Ishikawa (cell line): ENCODE measurements around the gene PLIN4.
A peak's percentile ranks its signal among the peaks of the same experiment; 100 is the strongest.

Experiments
- CEBPB ChIP-seq: IDR thresholded peaks from 2 replicates; pipeline ENCODE4 v1.6.1; 2012
- CREB1 ChIP-seq: IDR thresholded peaks from 2 replicates; pipeline ENCODE4 v1.6.1; 2012; ENCODE audit warnings: low read depth
- EGR1 ChIP-seq: IDR thresholded peaks from 2 replicates; pipeline ENCODE4 v1.6.1; 2012
- EP300 ChIP-seq: IDR thresholded peaks from 2 replicates; pipeline ENCODE4 v1.6.1; 2012; ENCODE audit warnings: borderline replicate concordance
- FOXM1 ChIP-seq: IDR thresholded peaks from 2 replicates; pipeline ENCODE4 v1.6.1; 2012; ENCODE audit warnings: low read depth, borderline replicate concordance
- MAX ChIP-seq: IDR thresholded peaks from 2 replicates; pipeline ENCODE4 v1.6.1; 2012
- NFIC ChIP-seq: IDR thresholded peaks from 2 replicates; pipeline ENCODE4 v1.6.1; 2012
- RAD21 ChIP-seq: IDR thresholded peaks from 2 replicates; pipeline ENCODE4 v1.6.1; 2012; ENCODE audit warnings: low read depth
- REST ChIP-seq: IDR thresholded peaks from 2 replicates; pipeline ENCODE4 v1.6.1; 2012; ENCODE audit warnings: low read depth, mild to moderate bottlenecking
- TAF1 ChIP-seq: IDR thresholded peaks from 2 replicates; pipeline ENCODE4 v1.6.1; 2012; ENCODE audit warnings: low read depth, mild to moderate bottlenecking
- TCF12 ChIP-seq: IDR thresholded peaks from 2 replicates; pipeline ENCODE4 v1.6.1; 2012; ENCODE audit warnings: low read depth
- TEAD4 ChIP-seq: IDR thresholded peaks from 2 replicates; pipeline ENCODE4 v1.6.1; 2012
- USF1 ChIP-seq: IDR thresholded peaks from 2 replicates; pipeline ENCODE4 v1.6.1; 2012
- YY1 ChIP-seq: IDR thresholded peaks from 2 replicates; pipeline ENCODE4 v1.6.1; 2012; ENCODE audit warnings: low read depth
- ZBTB7A ChIP-seq: IDR thresholded peaks from 2 replicates; pipeline ENCODE4 v1.6.1; 2012; ENCODE audit warnings: low read depth

The PLIN4 gene

DNA sequence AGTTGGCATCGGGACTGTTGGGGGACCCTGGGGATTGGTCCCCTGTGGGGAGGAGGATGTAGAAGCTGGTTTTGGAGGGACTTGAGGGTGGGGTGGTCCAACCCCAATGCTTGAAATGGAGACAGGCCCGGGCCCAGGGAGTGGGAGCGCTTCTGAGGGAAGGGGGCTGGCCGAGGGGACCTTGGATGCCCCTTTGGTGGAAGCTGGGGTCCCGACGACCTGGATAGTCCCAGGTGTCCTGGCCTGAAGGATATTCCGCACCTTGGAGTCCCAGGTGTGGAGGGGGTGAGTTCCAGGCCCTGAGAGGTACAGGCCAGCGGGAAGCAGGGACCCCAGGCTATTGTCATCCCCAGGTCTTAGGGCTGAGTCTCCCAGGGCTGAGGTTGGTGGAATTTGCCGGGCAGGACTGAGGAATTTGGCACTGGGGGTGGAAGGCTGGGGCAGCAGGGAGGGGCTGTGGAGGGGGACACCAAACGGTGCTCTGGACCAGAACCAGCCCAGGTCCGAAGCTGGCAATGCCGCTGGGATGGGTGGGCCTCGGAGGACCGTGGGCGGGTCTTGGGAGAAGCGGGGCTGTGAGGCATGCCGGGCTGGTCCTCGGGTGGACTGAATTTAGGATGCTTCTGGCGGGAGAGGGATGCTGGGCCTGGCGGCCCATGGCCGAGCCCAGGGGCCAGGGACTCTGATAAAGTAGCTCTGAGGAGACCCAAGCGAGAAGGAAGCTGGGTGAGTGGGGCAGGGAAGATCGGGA lies 44.3 kb downstream of the PLIN4 start:
- TF ChIP-seq EGR1: no peak
- no peak for TF ChIP-seq REST
- TF ChIP-seq YY1: no peak

DNA sequence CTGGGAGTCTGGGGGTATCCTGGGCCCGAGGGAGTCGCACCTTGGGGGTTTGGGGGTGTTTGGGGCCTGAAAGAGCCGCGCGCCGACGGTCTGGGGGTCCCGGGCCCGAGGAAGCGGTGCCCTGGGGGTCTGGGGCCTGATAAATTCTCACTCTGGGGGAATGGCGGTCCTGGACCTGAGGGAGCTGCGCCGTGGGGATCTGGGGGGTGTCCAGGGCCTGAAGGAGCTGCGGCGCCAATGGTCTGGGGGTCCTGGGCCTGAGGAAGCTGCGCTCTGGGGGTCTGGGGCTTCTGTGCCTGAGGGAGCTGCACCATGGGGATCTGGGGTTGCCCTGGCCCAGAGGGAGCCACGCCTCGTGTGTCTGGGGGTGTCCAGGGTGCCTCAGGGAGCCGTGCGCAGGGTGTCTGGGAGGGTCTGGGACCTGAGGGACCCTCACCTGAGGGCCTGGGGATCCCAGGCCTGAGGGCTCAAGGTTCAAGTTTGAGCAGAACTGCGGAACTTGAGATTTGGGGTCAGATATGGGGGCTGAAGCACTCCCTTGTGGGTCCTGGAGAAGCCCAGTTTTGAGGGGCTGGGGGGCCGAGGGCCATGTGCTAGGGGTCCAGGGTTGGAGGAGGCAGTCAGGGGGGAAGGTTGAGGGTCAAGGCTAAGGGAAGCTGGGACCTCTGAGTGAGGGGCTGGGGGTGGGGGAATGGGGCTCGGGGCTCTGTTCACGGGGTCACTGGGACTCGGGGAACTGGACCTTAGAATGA lies 45.1 kb downstream of the PLIN4 start:
- TF ChIP-seq FOXM1 (no peak), REST (no peak), TEAD4 (no peak), EGR1 (no peak), TAF1 (no peak), YY1 (no peak), CREB1 (no peak), MAX (no peak), CEBPB (no peak), EP300 (no peak), RAD21 (no peak), ZBTB7A (no peak), NFIC (no peak), TCF12 (no peak), USF1 (no peak)

DNA sequence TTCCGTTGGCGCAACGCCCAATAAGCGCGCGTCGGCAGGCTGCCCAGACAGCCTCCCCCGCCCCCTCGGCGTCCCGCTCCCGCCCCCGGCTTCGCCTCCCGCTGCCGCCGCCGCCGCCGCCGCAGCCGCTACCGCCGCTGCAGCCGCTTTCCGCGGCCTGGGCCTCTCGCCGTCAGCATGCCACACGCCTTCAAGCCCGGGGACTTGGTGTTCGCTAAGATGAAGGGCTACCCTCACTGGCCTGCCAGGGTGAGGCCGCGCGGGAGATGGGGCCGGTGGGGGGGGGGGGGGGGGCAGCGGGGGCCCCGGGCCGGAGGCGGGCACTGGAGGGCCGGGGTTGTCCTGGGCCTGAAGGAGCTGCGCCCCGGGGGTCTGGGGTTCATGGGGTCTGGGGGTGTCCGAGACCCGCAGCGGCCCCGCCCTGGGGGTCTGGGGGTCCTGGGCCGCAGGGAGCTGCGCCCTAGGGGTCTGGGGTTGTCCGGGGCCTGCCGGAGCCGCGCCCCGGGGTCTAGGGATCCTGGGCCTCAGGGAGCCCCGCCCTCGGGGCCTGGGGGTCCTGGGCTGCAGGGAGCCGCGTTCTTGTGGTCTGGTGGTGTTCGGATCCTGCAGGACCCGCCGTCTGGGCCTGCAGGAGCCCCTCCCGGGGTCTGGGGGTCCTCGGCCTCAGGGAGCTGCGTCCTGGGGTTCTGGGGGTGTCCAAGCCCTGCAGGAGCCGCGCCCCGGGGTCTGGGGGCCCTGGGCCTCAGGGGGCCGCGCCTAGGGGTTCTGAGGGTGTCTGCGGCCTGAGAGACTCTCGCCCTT lies 45.9 kb downstream of the PLIN4 start, which contains the start of gene HDGFL2:
Gene HDGFL2, plus strand, starts transcription at position 124 of the 801 bp plus-strand sequence. Its CDS starts 54 bp downstream, at position 178.
- TF ChIP-seq TAF1: peak; percentile 47; the same call in 1 of the 2 replicates
- no peak for TF ChIP-seq TEAD4
- TF ChIP-seq EGR1: peak; percentile 62; the same call in 1 of the 2 replicates
- peak; percentile 36; the same call in 1 of the 2 replicates for TF ChIP-seq EP300
- 0 out of 2 replicates have a peak, but pooled peaks have one; percentile 13 for TF ChIP-seq TCF12
- 0 out of 2 replicates have a peak, but pooled peaks have one; percentile 20 for TF ChIP-seq ZBTB7A

- peak; percentile 54; the same call in 1 of the 2 replicates for TF ChIP-seq NFIC
- TF ChIP-seq MAX: peak; percentile 36; the same call in 1 of the 2 replicates
- no peak for TF ChIP-seq ZBTB7A
- TF ChIP-seq REST: no peak
- TF ChIP-seq USF1: peak; percentile 99
Observed at GRCh38 chr19:4471403-4472173, 46.7 kb downstream of the PLIN4 start.
